Stimulated activated CD8-positive, alpha-beta memory T cell treated with anti-CD3 and anti-CD28 coated beads, Interleukin-7, amount 100 ng/mL, for 1 hour (primary cell): ENCODE measurements around the gene GTF2I.
"Not testable (repeated sequence)": the region's sequence is repeated elsewhere in the genome, so short reads cannot be mapped to it uniquely, and the experiment has no call there.

Experiments used
- DNase-seq, 2 donors: peaks; one replicate each; pipeline ENCODE4 v3.0.0-alpha.2; 2020; ENCODE audit warnings: low read depth in 2 of 2

The GTF2I gene

GRCh38 chr7:74656837-74657691 lies 454 bp upstream of the GTF2I start:
- DNase-seq = peak; percentile 95 to 97

GRCh38 chr7:74658178-74659004 lies 873 bp downstream of the GTF2I start:
- DNase-seq = peak; percentile 74 to 80

GRCh38 chr7:74660202-74660601 lies 2.7 kb downstream of the GTF2I start:
- DNase-seq = not testable (repeated sequence)

GRCh38 chr7:74661836-74662794 lies 4.6 kb downstream of the GTF2I start:
- not testable (repeated sequence) for DNase-seq

GRCh38 chr7:74665296-74665938 lies 7.9 kb downstream of the GTF2I start:
- DNase-seq = no peak

- not testable (repeated sequence) for DNase-seq
These were observed 9.5 kb downstream of the GTF2I start for GRCh38 chr7:74667013-74667412.

- not testable (repeated sequence) for DNase-seq
These were observed 10.0 kb downstream of the GTF2I start for GRCh38 chr7:74667520-74667919.

- no peak for DNase-seq
These were observed 14.1 kb downstream of the GTF2I start for GRCh38 chr7:74671602-74672001.

GRCh38 chr7:74672343-74672915 lies 14.9 kb downstream of the GTF2I start:
- no peak for DNase-seq

- DNase-seq = no peak
These were observed 16.6 kb downstream of the GTF2I start for GRCh38 chr7:74674166-74674565.

GRCh38 chr7:74682829-74683228 lies 25.3 kb downstream of the GTF2I start:
- DNase-seq = no peak

- DNase-seq = no peak
These were observed 26.3 kb downstream of the GTF2I start for GRCh38 chr7:74683799-74684198.

GRCh38 chr7:74684473-74684872 lies 27.0 kb downstream of the GTF2I start:
- no peak for DNase-seq

- DNase-seq = no peak
These were observed 27.4 kb downstream of the GTF2I start for GRCh38 chr7:74684921-74685320.

GRCh38 chr7:74690474-74690873 lies 33.0 kb downstream of the GTF2I start:
- no peak for DNase-seq

- DNase-seq = not testable (repeated sequence)
These were observed 46.9 kb downstream of the GTF2I start for GRCh38 chr7:74704419-74704818.

- no peak for DNase-seq
These were observed 49.7 kb downstream of the GTF2I start for GRCh38 chr7:74707238-74707637.

- DNase-seq = no peak
These were observed 51.2 kb downstream of the GTF2I start for GRCh38 chr7:74708569-74709275.

GRCh38 chr7:74709880-74710671 lies 52.6 kb downstream of the GTF2I start:
- DNase-seq = no peak
